ENCODE data around the gene TUT7. TPM values are rescaled to one million over a fixed set of nuclear protein-coding genes. Genes with fewer than 3 reads are reported as not detected.

The TUT7 gene
- total RNA-seq, 2 experiments from 2014 or later: 32.0 to 33.6 TPM

- CTCF ChIA-PET: no interaction called here
- peaks cover 18% of the 10 kb centered on the region for H3K4me1 Mint-ChIP-seq (ENCODE audit: low read depth)
- H3K27me3 Mint-ChIP-seq: peaks cover 2% of the 10 kb centered on the region
- peaks cover 16% of the 10 kb centered on the region for H3K36me3 Mint-ChIP-seq (ENCODE audit: low read depth)
- DNase-seq (no peak), ATAC-seq (no peak)
- H3K4me3 Mint-ChIP-seq: peak overlapping the region; percentile 26
- intact Hi-C loops (cut with micrococcal nuclease): no loop called here
- no peak overlapping the region for H3K27ac Mint-ChIP-seq
- POLR2A ChIA-PET: interaction anchor here (1.2 kb wide), 1 partner anchor 14 kb away, joined by 3 read pairs; no protein-coding TSS in a partner anchor
- TF ChIP-seq CTCF (IDR thresholded peaks at IDR 0.05): no peak
- H3K9me3 Mint-ChIP-seq: no peaks in the 10 kb centered on the region
Measured at GRCh38 chr9:86355814-86356213, 1.6 kb upstream of the TUT7 start.

GRCh38 chr9:86354818-86355309 is 654 bp upstream of the TUT7 start:
- ChIA-PET POLR2A (interaction anchor here (0.6 to 1.2 kb wide), 2 partner anchors 15 to 52 kb away, joined by 3 read pairs; no protein-coding TSS in a partner anchor), CTCF (no interaction called here)
- H3K9me3 Mint-ChIP-seq: no peaks in the 10 kb centered on the region
- H3K4me3 Mint-ChIP-seq: peak overlapping the region; percentile 93
- DNase-seq (no peak), ATAC-seq (peak; percentile 8)
- TF ChIP-seq CTCF (IDR thresholded peaks at IDR 0.05): no peak
- H3K4me1 Mint-ChIP-seq (ENCODE audit: low read depth): peaks cover 23% of the 10 kb centered on the region
- peaks cover 16% of the 10 kb centered on the region for H3K36me3 Mint-ChIP-seq (ENCODE audit: low read depth)
- peaks cover 2% of the 10 kb centered on the region for H3K27me3 Mint-ChIP-seq
- intact Hi-C loops (cut with micrococcal nuclease): no loop called here
- H3K27ac Mint-ChIP-seq: peak overlapping the region; percentile 85

DNA sequence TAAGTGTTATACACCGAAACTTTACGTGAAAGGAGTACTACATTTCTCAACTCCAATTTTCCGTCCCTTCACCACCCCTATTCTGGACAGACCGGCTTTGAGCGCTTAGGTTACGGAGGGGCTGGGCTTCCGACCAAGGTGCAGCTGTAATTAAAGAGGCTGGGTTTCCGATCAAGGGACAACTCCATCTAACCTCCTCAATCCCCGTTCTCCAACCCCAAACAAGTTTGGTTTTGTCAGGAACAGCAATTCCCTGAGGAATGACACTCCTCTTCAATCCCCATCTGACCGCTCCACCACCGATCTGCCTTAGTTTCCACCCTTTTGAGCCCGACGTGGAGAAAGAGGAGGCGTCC is 577 bp downstream of the TUT7 start:
- ATAC-seq (no peak), DNase-seq (peak; percentile 47)
- no peak for TF ChIP-seq CTCF (IDR thresholded peaks at IDR 0.05)
- H3K36me3 Mint-ChIP-seq (ENCODE audit: low read depth): peaks cover 22% of the 10 kb centered on the region
- peaks cover 2% of the 10 kb centered on the region for H3K27me3 Mint-ChIP-seq
- H3K27ac Mint-ChIP-seq: peak overlapping the region; percentile 97
- peaks cover 2% of the 10 kb centered on the region for H3K9me3 Mint-ChIP-seq
- peak overlapping the region; percentile 93 for H3K4me3 Mint-ChIP-seq
- ChIA-PET CTCF (no interaction called here), POLR2A (interaction anchor here (0.9 to 1.1 kb wide), 2 partner anchors 26 to 71 kb away, joined by 5 to 6 read pairs; partner anchors contain the start of gene ISCA1)
- peaks cover 30% of the 10 kb centered on the region for H3K4me1 Mint-ChIP-seq (ENCODE audit: low read depth)
- intact Hi-C loops (cut with micrococcal nuclease): loop anchor here (2.0 kb wide), 1 partner anchor 71 kb away; the partner anchor contains the start of gene ISCA1

DNA sequence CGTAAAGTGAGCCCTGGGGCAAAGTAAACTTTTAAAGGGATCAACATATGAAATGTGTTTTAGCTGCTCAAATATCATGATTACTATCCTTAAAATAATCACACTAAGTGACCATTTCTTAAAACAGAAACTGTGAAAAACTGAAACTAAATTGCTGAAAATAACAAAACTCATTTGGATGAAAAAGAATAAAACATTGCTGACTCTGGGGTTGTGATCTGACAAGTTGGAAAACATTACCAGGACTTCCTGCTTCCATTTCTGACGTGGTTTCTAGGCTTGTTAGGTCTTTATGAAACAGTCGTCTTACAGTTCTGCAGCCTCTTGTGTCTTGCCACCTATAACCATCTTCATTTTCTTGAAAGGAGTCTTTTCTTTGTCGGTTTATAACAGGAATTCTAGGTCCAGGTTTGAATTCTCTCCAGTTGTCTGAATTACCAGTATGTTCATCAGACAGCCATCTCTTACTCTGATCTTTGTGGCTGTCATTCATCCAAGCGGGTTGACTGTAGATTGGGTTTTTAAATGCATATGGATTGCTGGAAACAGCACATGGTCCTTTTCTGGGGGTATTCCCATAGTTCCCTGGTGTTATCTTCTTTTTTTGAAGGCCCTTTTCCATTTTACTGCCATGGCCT is 1.7 kb downstream of the TUT7 start:
- Mint-ChIP-seq H3K27ac (peak overlapping the region; percentile 99), H3K36me3 (ENCODE audit: low read depth) (peaks cover 30% of the 10 kb centered on the region), H3K9me3 (peaks cover 4% of the 10 kb centered on the region), H3K27me3 (peaks cover 2% of the 10 kb centered on the region), H3K4me1 (ENCODE audit: low read depth) (peaks cover 40% of the 10 kb centered on the region), H3K4me3 (peak overlapping the region; percentile 93)
- TF ChIP-seq CTCF (IDR thresholded peaks at IDR 0.05): no peak
- intact Hi-C loops (cut with micrococcal nuclease): loop anchor here (2.0 kb wide), 1 partner anchor 70 kb away; the partner anchor contains the start of gene ISCA1
- ChIA-PET CTCF (no interaction called here), POLR2A (interaction anchor here (0.8 to 1.3 kb wide), 2 partner anchors 11 to 70 kb away, joined by 4 to 7 read pairs; partner anchors contain the start of gene ISCA1)
- DNase-seq: peak; percentile 34
- ATAC-seq: peak; percentile 25

- H3K36me3 Mint-ChIP-seq (ENCODE audit: low read depth): peaks cover 30% of the 10 kb centered on the region
- H3K27ac Mint-ChIP-seq: peak overlapping the region; percentile 89
- DNase-seq: no peak
- H3K4me1 Mint-ChIP-seq (ENCODE audit: low read depth): peaks cover 46% of the 10 kb centered on the region
- H3K4me3 Mint-ChIP-seq: peak overlapping the region; percentile 93
- CTCF ChIA-PET: no interaction called here
- POLR2A ChIA-PET: interaction anchor here (0.8 to 1.3 kb wide), 2 partner anchors 10 to 70 kb away, joined by 4 to 7 read pairs; partner anchors contain the start of gene ISCA1
- intact Hi-C loops (cut with micrococcal nuclease): loop anchor here (2.0 kb wide), 1 partner anchor 69 kb away; the partner anchor contains the start of gene ISCA1
- H3K9me3 Mint-ChIP-seq: peaks cover 4% of the 10 kb centered on the region
- ATAC-seq: no peak
- no peak for TF ChIP-seq CTCF (IDR thresholded peaks at IDR 0.05)
- H3K27me3 Mint-ChIP-seq: peaks cover 2% of the 10 kb centered on the region
Measured at GRCh38 chr9:86351880-86352279, 2.3 kb downstream of the TUT7 start.
